Glomerular visceral epithelial cell (primary cell): Measurements from ENCODE around the gene RGS5.

ENCODE experiments used
- DNase-seq: peaks from one replicate; pipeline ENCODE4 v3.0.0-alpha.2; 2016; ENCODE audit errors: extremely low spot score

RGS5 gene

DNA sequence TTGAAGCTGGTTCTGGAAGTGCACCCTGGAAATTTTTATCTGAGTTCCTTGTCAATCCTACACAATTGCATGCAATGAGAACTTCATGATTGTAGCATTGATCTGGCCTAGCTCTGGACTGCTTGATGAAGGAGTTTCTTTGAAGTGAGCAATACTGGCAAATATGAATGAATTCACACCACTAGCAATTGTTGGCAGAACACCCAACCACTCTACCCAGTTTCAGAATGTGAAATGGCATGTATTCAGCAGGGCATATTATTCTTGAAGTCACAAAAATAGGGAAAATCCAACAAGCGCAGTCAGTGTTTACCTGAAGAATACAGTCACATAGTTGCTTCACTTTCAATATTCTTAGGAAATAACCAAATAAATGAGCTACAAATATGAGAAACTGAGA lies 57.3 kb downstream of the RGS5 start:
- DNase-seq: no peak

DNA sequence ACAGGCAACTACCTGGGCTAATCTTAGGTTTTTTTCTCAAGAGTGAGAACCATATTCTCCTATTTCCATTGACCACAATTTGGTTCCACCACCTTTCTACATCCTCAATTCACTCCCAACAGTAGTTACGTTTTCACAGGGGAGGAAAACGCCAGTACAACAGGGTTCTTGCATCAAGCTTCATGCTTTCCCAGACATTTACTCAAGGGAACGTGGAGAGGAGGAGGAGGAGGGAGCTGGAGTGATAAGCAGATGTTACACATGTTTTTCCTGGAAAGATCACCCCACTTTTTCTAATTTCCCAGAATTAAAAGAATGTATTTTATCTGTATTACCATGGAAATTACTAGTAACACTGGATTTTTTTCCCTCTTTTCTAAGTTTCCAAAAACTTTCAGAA lies 58.3 kb downstream of the RGS5 start:
- DNase-seq: no peak

DNA sequence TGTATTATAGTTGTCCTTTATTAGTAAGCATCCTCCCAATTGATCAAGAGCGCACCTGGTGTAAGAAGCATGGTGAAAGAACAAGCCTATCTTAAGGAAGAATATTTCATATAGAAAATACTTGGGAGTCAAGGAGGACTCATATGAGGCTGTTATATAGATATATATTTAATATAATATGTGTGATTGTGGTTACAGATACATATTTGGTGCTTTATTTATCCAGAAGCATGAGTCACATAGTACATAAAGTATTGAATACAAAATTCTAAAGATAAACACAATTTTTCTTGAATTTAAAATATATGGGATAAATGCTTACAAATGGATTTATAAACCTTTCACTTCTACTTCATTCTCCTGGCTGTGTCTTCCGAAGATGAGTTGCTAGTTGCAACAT lies 60.6 kb downstream of the RGS5 start:
- DNase-seq: no peak

DNA sequence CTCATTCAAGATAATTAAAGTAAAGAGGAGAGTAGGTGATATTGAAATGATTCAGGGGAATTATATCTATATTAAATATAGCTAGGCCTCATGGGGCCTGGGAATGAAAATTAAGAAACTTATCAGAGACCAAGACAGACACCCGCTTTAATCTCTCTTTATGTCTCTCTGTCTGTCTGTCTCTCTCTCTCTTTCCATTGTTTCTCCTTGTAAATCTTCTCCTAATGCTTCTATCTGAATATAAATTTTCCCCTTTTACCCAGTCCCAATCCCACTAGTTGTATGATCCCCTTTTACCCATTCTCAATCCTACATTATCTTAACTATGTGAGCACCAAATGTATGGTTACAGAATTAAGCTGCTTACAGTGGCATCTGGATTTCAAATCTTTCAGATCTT lies 61.2 kb downstream of the RGS5 start:
- DNase-seq: no peak

DNA sequence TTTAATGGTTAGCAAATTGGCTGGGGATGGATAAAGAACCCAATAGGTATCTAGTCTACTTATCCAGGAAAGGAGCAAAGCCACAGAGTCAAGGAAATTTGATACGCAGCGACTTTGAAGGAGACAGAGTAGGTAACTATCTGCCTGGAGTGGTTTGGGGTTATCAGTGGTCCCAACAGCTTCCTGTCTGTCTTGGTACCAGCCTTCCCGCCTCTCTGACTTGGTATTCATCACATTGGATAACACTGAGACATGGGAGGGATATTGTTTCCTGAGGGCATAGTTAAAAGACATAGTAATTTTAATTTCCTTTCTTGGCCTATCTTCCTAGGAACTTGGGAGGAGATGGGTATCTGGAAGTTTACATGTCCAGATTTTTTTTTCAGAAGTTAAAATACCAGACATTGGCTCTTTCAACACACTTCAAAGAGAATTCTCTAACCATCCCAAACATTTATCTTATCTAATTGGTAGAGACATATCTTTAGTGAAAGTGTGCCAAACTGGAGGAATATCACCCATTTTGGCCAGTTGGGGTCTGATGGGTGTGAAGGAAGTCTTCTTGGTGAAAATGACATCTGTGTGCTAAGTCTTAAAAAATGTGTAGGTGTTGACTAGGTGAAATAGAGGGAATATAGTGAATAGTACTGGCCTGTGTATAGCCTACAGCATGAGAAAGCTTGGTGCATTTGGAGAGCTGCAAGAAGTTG lies 65.0 kb downstream of the RGS5 start:
- no peak for DNase-seq

DNA sequence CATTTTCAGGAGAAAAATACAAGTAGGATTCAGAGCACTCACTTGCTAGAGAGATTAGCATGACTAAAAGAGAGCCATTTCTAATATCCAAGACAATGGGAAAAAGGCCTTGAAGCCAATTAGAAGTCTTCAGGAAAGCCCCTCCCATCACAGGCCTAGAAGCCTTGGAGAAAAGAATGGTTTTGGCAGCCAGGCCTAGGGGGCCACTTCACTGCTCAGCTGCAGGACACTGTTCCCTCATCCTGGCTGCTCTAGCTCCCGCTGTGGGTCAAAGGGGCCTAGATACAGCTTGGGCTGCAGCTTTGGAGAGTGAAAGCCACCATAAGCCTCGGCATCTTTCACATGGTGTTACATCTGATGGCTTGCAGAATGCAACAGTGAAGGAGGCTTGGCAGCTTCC lies 70.7 kb downstream of the RGS5 start:
- no peak for DNase-seq

DNA sequence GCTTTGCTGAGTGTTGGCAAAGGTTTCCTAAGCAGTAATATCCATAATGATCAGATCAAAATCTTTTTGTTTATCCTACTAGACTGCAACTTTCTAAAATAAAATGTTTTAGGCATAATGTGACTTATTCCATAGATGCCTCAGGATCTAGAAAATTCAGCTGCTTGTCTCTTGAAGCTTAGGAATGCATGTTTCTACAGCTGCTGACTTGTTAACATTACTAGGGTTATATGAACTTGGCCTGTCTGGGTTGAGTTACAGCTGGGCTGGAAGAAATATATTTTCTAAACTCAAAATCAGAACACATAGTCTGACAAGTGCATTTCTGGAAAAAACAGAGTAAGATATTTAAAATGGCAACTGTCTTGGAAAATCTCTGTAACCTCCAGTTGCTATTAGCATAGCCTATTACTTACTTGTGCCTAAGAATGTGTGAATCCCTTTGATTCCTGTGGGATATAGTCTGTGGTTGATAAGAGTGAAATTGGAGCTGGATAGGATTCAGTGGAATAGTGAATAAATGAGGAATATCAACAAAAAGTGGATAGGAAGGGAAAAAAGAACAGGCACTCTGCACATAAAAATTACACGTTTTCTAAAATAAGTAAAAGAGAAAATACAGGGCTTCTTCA lies 72.4 kb downstream of the RGS5 start:
- DNase-seq: no peak

DNA sequence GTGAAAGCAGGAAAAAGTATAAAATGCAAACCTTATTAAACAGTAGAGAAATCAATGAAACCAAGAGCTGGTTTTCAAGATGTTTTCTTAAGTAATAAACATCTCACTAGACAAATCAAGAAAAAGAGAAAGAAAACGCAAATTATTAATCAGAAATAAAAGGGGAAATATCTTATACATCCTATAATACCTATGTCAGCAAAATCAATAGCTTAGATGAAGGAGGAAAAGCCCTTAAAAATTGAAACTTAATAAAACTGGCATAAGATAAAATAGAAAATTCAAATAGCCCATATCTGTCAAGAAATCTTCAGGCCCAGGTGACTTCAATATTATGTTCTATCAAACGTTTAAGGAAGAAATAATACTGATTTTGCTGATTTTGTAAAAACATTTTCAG lies 74.4 kb downstream of the RGS5 start:
- no peak for DNase-seq

DNA sequence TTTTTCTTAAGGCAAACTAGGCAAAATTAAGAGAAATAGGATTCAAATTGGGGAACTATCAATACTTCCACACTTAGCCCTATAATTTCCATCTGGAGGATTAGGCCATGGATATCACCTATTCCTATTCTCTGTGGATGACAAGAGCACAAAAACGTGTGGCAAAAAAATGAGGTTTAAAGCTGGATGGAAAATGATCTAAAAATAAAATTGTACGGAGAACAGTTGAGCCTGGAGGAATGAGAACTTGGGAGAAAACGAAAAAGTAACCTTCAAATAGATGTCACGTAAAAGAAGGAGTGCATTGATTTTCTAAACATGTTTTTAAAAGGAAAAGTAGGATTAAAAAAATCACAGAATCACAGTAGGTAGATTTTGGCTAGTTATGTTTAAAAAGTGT lies 77.9 kb downstream of the RGS5 start:
- no peak for DNase-seq

DNA sequence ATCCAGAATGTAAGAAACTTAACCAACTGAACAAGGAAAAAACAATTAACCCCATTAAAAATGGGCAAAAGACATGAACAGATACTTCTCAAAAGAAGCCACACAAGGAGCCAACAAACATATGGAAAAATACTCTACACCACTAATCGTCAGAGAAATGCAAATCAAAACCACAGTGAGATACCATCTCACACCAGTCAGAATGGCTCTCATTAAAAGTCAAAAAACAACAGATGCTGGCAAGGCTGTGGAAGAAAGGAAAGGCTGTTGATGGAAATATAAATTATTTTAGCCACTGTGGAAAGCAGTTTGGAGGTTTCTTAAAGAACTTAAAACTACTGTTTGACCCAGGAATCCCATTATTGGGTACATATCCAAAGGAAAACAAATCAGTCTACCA lies 82.3 kb downstream of the RGS5 start:
- DNase-seq: no peak

DNA sequence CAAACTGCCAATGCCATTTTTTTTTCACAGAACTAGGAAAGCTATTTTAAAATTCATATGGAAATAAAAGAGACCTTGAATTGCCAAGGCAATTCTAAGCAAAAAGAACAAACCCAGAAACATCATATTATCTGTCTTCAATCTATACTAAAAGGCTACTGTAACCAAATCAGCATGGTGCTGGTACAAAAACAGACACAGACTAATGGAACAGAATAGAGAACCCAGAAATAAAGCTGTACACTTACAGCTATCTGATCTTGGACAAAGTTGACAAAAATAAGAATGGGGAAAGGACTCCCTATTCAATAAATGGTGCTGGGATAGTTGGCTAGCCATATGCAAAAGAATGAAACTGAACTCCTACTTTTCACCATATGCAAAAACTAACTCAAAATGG lies 83.0 kb downstream of the RGS5 start:
- no peak for DNase-seq

DNA sequence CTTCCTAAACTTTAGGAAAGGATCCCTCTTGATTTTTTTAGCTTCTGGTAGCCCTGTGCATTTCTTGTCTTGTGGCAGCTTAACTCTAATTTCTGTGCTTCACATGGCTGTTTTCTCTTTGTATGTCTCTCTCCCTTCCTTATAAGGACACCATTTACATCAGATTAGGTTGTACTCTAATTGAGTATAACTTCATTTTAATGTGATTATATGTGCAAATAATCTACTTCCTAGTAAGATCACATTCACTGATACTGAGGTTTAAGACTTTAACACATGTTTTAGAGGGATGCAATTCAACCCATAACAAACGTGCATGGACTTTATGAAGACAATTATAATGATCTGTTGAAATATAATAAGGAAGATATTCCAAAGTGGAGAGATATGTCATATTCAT lies 86.8 kb downstream of the RGS5 start:
- no peak for DNase-seq

DNA sequence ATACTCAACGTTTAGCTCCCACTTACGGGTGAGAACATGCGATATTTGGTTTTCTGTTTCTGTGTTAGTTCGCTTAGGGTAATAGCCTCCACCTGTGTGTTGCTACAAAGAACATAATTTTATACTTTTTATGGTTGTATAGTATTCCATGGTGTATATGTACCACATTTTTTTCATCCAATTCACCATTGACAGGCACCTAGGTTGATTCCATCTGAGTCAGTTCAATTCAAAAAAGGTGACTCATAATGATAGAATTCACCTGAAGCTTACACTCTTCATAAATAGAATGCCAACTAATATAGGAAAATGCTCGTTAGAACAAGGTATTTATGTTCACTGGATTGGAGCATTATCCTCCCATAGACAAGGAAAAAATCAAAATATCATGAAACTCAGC lies 95.1 kb downstream of the RGS5 start:
- no peak for DNase-seq

DNA sequence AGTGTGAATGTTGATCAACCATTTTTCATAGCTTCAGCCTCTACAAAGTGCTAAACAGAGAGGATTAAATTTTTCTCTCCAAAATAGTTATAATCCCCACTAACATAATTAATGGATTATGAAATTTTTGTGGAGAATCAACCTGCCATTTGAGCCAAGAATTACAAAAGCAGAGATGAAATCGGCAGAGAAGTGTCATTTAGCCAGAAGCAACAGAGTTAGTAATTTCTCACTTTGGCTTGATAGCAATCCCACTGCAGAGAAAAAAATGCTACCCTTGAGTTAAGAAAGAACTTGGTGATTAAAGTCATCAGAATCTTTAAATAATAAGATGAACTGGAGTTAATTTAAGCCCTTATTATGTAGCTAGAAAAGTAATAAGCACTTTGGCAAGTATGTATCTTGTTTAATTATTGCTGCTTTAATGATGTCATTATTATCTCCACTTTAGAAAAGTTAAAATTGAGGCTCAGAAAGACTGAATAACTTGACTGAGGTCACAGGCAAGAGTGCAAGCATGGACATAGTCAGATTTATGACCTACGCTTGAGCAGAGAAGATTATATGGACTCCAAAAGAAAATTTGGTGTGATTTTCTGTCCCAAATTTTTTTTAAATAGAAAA lies 96.2 kb downstream of the RGS5 start:
- DNase-seq: no peak

DNA sequence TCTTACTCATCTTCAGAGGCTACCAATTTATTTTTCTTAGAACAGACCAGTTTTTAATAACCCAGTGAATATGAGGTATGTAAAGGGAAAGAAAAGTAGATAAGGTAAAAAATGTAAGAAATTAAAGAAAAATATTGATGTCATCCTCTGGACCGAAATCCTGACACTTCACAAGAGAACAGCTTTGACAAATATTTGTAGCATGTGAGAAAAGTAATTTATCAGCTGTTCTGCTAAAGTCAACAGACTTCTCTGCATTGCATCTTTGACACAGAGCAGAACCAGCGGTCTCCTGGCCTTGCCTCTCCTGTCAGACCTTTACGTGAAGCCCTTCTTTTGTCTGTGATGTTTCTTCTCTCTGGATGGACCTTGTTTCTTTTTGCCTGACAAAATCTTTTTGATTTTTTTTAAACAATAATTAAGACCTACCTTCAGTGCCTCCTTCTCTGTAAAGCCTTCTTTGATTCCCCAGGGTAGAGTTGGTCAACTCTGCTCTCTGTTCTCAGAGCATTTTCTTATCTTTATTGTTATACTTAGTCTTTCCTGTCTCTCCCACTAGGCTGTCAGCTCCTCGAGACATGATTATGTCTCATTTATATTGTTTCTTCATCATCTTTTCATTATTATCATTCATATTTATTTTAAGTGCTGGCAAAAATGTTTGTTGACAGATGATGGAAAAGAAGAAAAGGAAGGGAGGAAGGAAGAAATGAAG lies 98.2 kb downstream of the RGS5 start:
- no peak for DNase-seq

DNA sequence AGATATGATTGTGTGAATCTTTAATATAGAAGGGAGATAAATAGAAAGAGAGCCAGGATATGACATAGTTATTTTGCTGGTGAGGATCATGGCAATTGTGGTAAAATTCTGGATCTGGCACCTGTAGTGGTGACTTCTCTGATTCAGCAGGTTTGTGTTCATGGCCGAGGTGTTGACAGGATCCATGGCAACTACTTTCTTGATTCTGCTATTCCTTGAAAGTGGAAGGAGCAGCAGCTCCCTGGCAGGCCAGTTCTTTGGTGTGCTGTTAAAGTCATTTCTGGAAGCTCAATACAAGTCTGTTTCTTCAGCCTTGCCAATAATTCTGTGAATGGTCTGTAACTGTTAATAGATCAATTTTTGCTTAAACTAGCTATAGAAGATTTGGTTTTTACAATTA lies 100.1 kb downstream of the RGS5 start:
- DNase-seq: no peak

DNA sequence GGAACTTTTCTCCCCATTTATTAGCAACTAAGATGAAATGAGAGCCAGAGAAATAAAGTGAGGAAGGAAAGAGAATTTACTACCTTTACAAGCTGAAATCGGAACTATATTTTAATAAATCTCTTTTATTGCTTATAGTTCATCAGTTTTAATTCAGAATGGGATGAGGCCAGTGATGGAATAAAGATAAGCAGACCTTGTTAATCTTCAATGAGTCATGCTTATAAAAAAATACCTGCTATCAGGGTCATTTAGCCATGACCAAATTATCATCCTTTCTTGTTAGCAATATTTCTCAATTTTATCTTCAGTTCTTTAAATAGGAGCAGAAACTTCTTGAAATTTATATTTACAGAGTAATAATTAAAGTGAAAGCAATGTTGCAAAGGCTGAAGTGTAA lies 107.5 kb downstream of the RGS5 start:
- no peak for DNase-seq

DNA sequence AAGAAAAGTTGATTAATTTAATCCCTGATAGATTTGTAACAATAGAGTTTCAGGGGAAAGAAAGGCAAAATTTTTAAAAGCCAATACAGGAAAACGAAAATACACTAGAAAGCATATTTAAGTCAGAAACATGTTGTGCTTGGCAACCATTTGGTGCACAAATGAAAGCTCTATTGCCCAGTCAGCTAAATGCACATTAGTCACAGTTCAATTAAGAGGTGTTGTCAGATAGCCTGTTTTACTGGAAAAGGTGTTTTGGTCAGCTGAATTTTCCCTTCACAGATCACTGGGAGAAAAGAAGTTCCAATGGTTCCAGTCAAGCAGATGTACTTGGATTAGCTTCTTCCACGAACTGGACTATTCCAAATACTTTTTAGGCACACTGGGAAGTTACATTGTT lies 108.1 kb downstream of the RGS5 start:
- no peak for DNase-seq

DNA sequence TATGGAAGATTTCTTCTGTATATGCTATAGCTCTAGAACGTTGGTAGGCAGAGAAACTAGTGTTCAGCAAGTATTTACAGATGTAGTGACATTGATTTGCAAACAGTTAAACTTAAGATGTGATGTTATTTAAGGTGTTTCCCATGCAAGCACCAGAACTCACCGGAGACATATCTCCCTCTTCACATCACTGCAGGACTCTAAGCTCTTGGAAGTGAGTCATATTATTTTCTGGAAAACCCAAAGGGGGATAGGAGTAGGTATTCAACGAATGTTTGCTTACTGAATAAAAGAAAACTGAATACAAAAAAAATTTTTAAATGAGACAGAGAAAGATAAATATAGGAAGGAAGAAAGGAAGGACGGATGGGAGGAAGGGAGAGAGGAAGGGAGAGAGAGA lies 108.5 kb downstream of the RGS5 start:
- no peak for DNase-seq

DNA sequence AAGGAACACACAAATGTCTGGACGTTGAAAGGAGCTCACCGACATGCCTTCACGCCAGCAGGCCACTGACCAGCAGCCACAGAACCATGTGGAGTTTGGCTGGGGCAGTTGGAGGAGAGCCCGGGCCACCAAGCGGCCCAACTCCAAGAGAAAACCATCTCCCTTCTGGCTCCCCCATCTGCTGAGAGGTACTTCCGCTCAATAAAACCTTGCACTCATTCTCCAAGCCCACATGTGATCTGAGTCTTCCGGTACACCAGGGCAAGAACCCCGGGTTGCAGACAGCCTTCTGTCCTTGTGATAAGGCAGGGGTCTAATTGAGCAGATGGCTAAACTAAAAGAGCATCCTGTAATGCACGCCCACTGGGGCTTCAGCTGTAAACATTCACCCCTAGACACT lies 109.1 kb downstream of the RGS5 start:
- DNase-seq: no peak

DNA sequence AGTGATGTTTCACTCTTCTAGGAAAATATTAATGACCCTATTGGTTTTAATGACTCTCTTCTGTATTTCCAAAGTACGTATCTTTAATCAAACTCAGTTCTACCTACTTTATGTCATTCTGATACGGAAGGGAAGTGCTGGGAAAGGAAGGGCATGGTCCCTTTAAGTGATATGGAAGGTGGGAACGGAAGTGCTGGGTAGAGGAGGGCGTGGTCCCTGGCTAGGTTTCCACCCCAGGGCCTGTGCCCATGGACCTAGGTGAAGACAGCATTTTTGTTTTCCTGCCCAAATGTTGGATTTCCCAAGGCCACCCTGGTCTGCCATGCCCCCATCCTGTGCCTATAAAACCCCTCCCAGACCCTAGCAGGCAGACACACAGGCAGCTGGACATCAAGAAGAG lies 109.5 kb downstream of the RGS5 start:
- no peak for DNase-seq
